ENCODE measurements around the gene PTPRN2. TPM values are rescaled to one million over a fixed set of nuclear protein-coding genes. Genes with fewer than 3 reads are reported as not detected.

The PTPRN2 gene
- total and polyA plus RNA-seq, 2 of the 13 experiments (the other 11 are each of a cell fraction or from before 2014, with no cell fraction given), result 2.5 to 24.2 TPM

GRCh38 chr7:158051776-158052175, 535.8 kb downstream of the PTPRN2 start:
- CTCF ChIA-PET (ENCODE audit: low intra/inter-chr PET ratio, low total read pairs), result no interaction called here
- no peak for FAIRE-seq
- intact Hi-C loops (cut with micrococcal nuclease; ENCODE audit: unreplicated experiment) (no loop called here), in situ Hi-C loops (cut with HindIII; ENCODE audit: extremely low pct_ligation_motif_present, low pct_unique_long_range_greater_than_20kb) (loop anchor here (25.0 kb wide), 1 partner anchor 311 kb away; no protein-coding TSS in a partner anchor)
- no peaks in the 10 kb centered on the region for H3K4me1 ChIP-seq (ENCODE audit: insufficient read depth, low read length)
- no TSS peak for BruUV-seq (replicated peaks)
- no peak overlapping the region for H3K27ac ChIP-seq (ENCODE audit: extremely low read length, insufficient read depth, low read length)
- H4K20me1 ChIP-seq (ENCODE audit: insufficient read depth, low read length), result no peaks in the 10 kb centered on the region; the same call in 1 of the 2 replicates
- H3K27me3 ChIP-seq (ENCODE audit: control insufficient read depth in 1 of 2, insufficient read depth in 2 of 2, low read length in 2 of 2), result no peaks in the 10 kb centered on the region
- 73% methylated on average over 6 of the region's 6 CpGs for WGBS (ENCODE audit: low lambda C conversion rate)
- DNase-seq (ENCODE audit: low spot score), result no peak
- H3K36me3 ChIP-seq (replicated peaks in 1 of 2; ENCODE audit: control insufficient read depth in 1 of 2, insufficient read depth in 2 of 2, low read length in 2 of 2), result no peaks in the 10 kb centered on the region
- H3K9me3 ChIP-seq (ENCODE audit: low read length), result no peaks in the 10 kb centered on the region
- no peaks in the 10 kb centered on the region for H3K79me2 ChIP-seq (ENCODE audit: insufficient read depth, low read length)
- POLR2A ChIA-PET, result no interaction called here
- H3K4me3 ChIP-seq (replicated peaks in 1 of 3; ENCODE audit: insufficient read depth in 1 of 3, low read depth in 2 of 3, low read length in 3 of 3), result no peak overlapping the region
- H2AFZ ChIP-seq (ENCODE audit: low read length), result no peak overlapping the region
- no peak overlapping the region for H3K9ac ChIP-seq (ENCODE audit: insufficient read depth, low read depth, low read length)
- TF ChIP-seq SETDB1 (CRISPR knock-in tag; IDR thresholded peaks at IDR 0.05; ENCODE audit: borderline replicate concordance) (no peak), SUZ12 (IDR thresholded peaks at IDR 0.05; ENCODE audit: low read depth, low read length) (no peak), SMARCC2 (IDR thresholded peaks at IDR 0.05) (no peak), ATF3 (CRISPR knock-in tag; IDR thresholded peaks at IDR 0.05) (no peak), SIN3B (IDR thresholded peaks at IDR 0.05; ENCODE audit: low read length) (no peak), ZNF772 (CRISPR knock-in tag; IDR thresholded peaks at IDR 0.05) (no peak), ASH2L (IDR thresholded peaks at IDR 0.05; ENCODE audit: insufficient read length, low read depth, low read length) (no peak), ZNF251 (CRISPR knock-in tag; IDR thresholded peaks at IDR 0.05) (no peak), PBX2 (CRISPR knock-in tag; IDR thresholded peaks at IDR 0.05) (no peak)
- no peak overlapping the region for H3K4me2 ChIP-seq (ENCODE audit: low read depth, low read length)
- ATAC-seq, result no peak
